Activated CD4-positive, alpha-beta T cell treated with anti-CD3 and anti-CD28 coated beads for 48 hours (primary cell): ENCODE measurements around the gene APBA3.
A peak's percentile ranks its signal among the peaks of the same experiment; 100 is the strongest.
"Not testable (repeated sequence)": the region's sequence is repeated elsewhere in the genome, so short reads cannot be mapped to it uniquely, and the experiment has no call there.

ENCODE experiments used
- DNase-seq: peaks from one replicate; pipeline ENCODE4 v3.0.0-alpha.2; 2020

The APBA3 gene

GRCh38 chr19:3770136-3770999 is 8.9 kb upstream of the APBA3 start:
- no peak for DNase-seq

DNA sequence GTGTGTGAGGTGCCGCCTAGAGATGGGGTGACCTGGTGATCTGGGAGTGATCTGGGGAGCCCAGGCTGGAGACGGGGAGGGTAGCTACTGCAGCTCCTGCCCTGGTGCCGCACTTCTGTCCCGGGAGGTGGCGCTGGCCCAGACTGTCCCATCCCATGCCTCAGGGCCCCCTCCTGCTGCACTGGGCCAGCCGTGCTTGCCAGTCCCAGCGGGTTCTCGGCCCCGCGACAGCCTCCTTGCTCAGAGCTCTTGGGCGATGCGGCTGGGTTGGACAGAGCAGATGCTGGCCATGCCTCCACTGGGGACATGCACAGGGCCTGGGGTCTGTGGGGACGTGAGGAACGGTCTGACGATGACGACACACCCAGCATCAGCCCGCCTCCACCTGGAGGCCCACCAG is 8.0 kb upstream of the APBA3 start:
- DNase-seq, result no peak

- DNase-seq, result no peak
These were observed 7.2 kb upstream of the APBA3 start for GRCh38 chr19:3768748-3769099.

GRCh38 chr19:3768015-3768747 is 6.7 kb upstream of the APBA3 start:
- no peak for DNase-seq

- no peak for DNase-seq
These were observed 5.6 kb upstream of the APBA3 start for GRCh38 chr19:3767050-3767449.

GRCh38 chr19:3766520-3766919 is 5.0 kb upstream of the APBA3 start:
- no peak for DNase-seq

- not testable (repeated sequence) for DNase-seq
These were observed 4.3 kb upstream of the APBA3 start for GRCh38 chr19:3765757-3766156.

GRCh38 chr19:3765121-3765520 is 3.6 kb upstream of the APBA3 start:
- DNase-seq, result no peak

GRCh38 chr19:3762501-3763459 is 1.3 kb upstream of the APBA3 start, which contains the start of gene MRPL54:
Gene MRPL54 (plus strand): TSS chr19:3762682. CDS start chr19:3762701, 19 bp downstream.
- DNase-seq, result peak; percentile 100

GRCh38 chr19:3762130-3762473 is 610 bp upstream of the APBA3 start:
- no peak for DNase-seq

DNA sequence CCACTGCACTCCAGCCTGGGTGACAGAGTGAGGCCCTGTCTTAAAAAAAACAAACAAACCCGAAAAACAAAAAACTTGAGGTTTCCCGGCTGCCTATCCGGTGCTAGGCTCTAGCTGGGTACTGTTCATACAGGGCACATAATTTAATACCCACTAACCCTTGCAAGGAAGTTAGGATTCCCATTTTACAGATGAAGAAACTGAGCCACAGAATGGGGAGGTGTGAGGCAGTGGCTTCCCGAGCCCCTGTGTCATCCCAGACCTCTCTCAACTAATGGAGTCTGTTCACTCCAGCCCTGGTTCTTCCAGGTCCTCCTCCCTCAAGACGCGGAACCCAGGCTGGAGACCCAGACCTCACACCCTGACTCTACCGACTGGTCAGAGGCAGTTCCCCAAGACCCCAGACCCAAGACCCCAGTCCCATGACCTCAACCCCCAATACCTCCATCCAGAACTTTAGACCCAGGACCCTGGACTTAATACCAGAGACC is 576 bp downstream of the APBA3 start:
- no peak for DNase-seq

- DNase-seq, result no peak
These were observed 1.8 kb downstream of the APBA3 start for GRCh38 chr19:3759482-3760254.

DNA sequence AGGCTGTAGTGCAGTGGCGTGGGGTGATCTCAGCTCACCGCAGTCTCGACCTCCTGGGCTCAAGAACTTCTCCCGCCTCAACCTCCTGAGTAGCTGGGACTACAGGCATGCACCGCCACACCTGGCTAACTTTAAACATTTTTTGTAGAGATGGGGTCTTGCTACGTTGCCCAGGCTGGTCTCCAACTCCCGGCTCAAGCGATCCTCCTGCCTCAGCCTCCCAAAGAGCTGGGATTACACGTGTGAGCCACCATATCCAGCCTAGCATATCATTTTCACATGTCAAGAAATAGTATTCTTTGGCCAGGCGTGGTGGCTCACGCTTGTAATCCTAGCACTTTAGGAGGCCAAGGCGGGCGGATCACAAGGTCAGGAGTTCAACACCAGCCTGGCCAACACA is 3.2 kb downstream of the APBA3 start:
- not testable (repeated sequence) for DNase-seq

DNA sequence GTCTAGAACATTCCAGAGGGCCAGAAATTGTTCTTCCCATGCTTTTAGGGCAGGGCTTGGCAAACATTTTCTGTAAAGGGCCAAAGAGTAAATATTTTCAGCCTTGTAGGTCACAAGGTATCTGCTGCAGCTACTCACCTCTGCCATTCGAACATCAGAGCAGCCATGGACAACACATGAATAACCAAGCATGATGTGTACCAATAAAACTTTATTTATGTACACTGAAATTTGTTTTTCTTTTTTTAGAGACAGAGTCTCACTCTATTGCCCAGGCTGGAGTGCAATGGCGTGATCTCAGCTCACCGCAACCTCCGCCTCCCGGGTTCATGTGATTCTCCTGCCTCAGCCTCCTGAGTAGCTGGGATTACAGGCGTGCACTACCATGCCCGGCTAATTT is 3.8 kb downstream of the APBA3 start:
- not testable (repeated sequence) for DNase-seq

- no peak for DNase-seq
These were observed 7.7 kb downstream of the APBA3 start for GRCh38 chr19:3753631-3754410.

- no peak for DNase-seq
These were observed 9.0 kb downstream of the APBA3 start for GRCh38 chr19:3752492-3752891.

DNA sequence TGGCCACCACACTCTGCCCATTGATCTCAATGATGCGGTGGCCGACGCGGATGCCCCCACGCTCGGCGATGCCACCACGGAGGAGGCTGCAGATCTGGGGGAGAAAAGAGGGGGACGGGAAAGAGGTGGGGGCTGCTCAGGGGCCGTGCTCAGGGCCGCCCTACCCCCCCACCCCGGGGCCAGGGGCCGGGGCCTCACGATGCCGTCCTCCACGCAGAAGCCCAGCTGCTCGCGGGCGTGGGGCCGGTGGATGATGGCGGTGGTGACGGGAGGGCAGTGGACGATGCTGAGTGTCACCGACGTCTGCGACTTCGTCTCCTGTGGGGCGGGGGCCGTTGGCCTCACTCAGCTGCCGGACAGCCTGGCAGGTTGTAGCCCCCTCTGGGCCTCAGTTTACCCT is 10.3 kb downstream of the APBA3 start:
- DNase-seq, result no peak

GRCh38 chr19:3750211-3750610 is 11.3 kb downstream of the APBA3 start:
- DNase-seq, result no peak

GRCh38 chr19:3748965-3749364 is 12.5 kb downstream of the APBA3 start:
- no peak for DNase-seq

DNA sequence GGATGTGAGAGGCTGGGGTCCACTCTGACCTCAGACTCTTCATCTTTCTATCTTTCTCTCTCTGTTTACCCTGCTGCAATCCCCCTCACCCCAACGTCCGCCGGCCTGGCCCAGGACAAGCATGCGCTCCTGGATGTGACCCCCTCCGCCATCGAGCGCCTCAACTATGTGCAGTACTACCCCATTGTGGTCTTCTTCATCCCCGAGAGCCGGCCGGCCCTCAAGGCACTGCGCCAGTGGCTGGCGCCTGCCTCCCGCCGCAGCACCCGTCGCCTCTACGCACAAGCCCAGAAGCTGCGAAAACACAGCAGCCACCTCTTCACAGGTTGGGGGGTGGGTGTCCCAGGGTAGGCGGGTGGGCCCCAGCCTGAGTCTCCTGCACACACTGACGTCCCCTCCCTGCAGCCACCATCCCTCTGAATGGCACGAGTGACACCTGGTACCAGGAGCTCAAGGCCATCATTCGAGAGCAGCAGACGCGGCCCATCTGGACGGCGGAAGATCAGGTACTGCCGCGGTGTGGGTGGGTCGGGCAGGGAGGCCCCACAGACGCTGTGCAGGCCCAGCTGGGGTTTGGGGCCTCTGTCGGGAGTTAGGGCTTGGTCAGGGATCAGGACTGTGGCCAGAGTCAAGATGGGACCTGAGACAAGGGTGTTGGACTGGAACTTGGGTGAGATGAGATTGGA is 15.0 kb downstream of the APBA3 start:
- no peak for DNase-seq
